Measurements from ENCODE around the gene PPP1R14D. TPM values are rescaled to one million over a fixed set of nuclear protein-coding genes. Genes with fewer than 3 reads are reported as not detected.
A peak's percentile ranks its signal among the peaks of the same experiment; 100 is the strongest.

Gene PPP1R14D
- total and polyA plus RNA-seq, 7 donors: not detected

GRCh38 chr15:40872791-40873693 lies 44.5 kb upstream of the PPP1R14D start:
- no peak for ATAC-seq
- Histone ChIP-seq H3K36me3 (ENCODE audit: insufficient read depth in 1 of 2, low read depth in 1 of 2) (no peaks in the 10 kb centered on the region), H3K4me3 (peak overlapping the region; percentile 70), H3K27me3 (ENCODE audit: insufficient read depth in 3 of 3, low read length in 2 of 3) (peaks cover 0 to 16% (median 6%) of the 10 kb centered on the region in 3 donors), H3K9me3 (no peaks in the 10 kb centered on the region), H3K4me1 (peaks cover 4% of the 10 kb centered on the region), H3K27ac (no peak overlapping the region)
- DNase-seq: no peak
- intact Hi-C loops (cut with DNase I): no loop called here
- WGBS, 3 donors: 45 to 49% (median 47%) methylated on average over 33 of the region's 33 CpGs
- no peak for TF ChIP-seq CTCF (IDR thresholded peaks at IDR 0.05)

- no peaks in the 10 kb centered on the region for H3K36me3 ChIP-seq (ENCODE audit: insufficient read depth in 1 of 2, low read depth in 1 of 2)
- no peaks in the 10 kb centered on the region for H3K9me3 ChIP-seq
- H3K4me1 ChIP-seq: peaks cover 4% of the 10 kb centered on the region
- 86 to 92% (median 89%) methylated on average over 12 to 13 of the region's 13 CpGs for WGBS, 3 donors
- ATAC-seq: no peak
- intact Hi-C loops (cut with DNase I): no loop called here
- TF ChIP-seq CTCF (IDR thresholded peaks at IDR 0.05): no peak
- H3K27me3 ChIP-seq (ENCODE audit: insufficient read depth in 3 of 3, low read length in 2 of 3): peaks cover 0 to 16% (median 6%) of the 10 kb centered on the region in 3 donors
- no peak overlapping the region for H3K4me3 ChIP-seq
- DNase-seq: no peak
- no peak overlapping the region for H3K27ac ChIP-seq
Observed at GRCh38 chr15:40871749-40872617, 43.5 kb upstream of the PPP1R14D start.

GRCh38 chr15:40870716-40871115 lies 42.2 kb upstream of the PPP1R14D start:
- peaks cover 0 to 16% (median 8%) of the 10 kb centered on the region in 3 donors for H3K27me3 ChIP-seq (ENCODE audit: insufficient read depth in 3 of 3, low read length in 2 of 3)
- ATAC-seq (no peak), DNase-seq (no peak)
- no peaks in the 10 kb centered on the region for H3K9me3 ChIP-seq
- intact Hi-C loops (cut with DNase I): no loop called here
- H3K4me1 ChIP-seq: peaks cover 4% of the 10 kb centered on the region
- 100% methylated on average over 1 of the region's 1 CpG for WGBS, 3 donors
- H3K36me3 ChIP-seq (ENCODE audit: insufficient read depth in 1 of 2, low read depth in 1 of 2): no peaks in the 10 kb centered on the region
- H3K4me3 ChIP-seq: no peak overlapping the region
- H3K27ac ChIP-seq: no peak overlapping the region
- no peak for TF ChIP-seq CTCF (IDR thresholded peaks at IDR 0.05)

- H3K9me3 ChIP-seq: no peaks in the 10 kb centered on the region
- H3K27me3 ChIP-seq (ENCODE audit: insufficient read depth in 3 of 3, low read length in 2 of 3): peaks cover 0 to 16% (median 8%) of the 10 kb centered on the region in 3 donors
- no peak overlapping the region for H3K4me3 ChIP-seq
- no peak for DNase-seq
- intact Hi-C loops (cut with DNase I): no loop called here
- peaks cover 4% of the 10 kb centered on the region for H3K4me1 ChIP-seq
- no peak overlapping the region for H3K27ac ChIP-seq
- H3K36me3 ChIP-seq (ENCODE audit: insufficient read depth in 1 of 2, low read depth in 1 of 2): no peaks in the 10 kb centered on the region
- WGBS, 3 donors: 70 to 74% (median 71%) methylated on average over 5 of the region's 5 CpGs
- no peak for ATAC-seq
- no peak for TF ChIP-seq CTCF (IDR thresholded peaks at IDR 0.05)
Observed at GRCh38 chr15:40869686-40870085, 41.2 kb upstream of the PPP1R14D start.

Measured in psoas muscle (tissue), 8 donors.